ENCODE results near the gene GARNL3.

The GARNL3 gene

GRCh38 chr9:127405344-127406125, 141.0 kb downstream of the GARNL3 start:
- DNase-seq (ENCODE audit: low read depth): no peak

GRCh38 chr9:127406799-127407491, 142.4 kb downstream of the GARNL3 start:
- DNase-seq (ENCODE audit: low read depth): no peak

- DNase-seq (ENCODE audit: low read depth): no peak
These were observed 142.9 kb downstream of the GARNL3 start for GRCh38 chr9:127407492-127407843.

GRCh38 chr9:127411122-127411521, 146.5 kb downstream of the GARNL3 start:
- DNase-seq (ENCODE audit: low read depth): no peak

- DNase-seq (ENCODE audit: low read depth): no peak
These were observed 150.6 kb downstream of the GARNL3 start for GRCh38 chr9:127415141-127415540.

GRCh38 chr9:127415657-127416056, 151.1 kb downstream of the GARNL3 start:
- no peak for DNase-seq (ENCODE audit: low read depth)

- DNase-seq (ENCODE audit: low read depth): peak; percentile 24
These were observed 152.8 kb downstream of the GARNL3 start for GRCh38 chr9:127417131-127418036.

- DNase-seq (ENCODE audit: low read depth): no peak
These were observed 153.5 kb downstream of the GARNL3 start for GRCh38 chr9:127418037-127418471.

GRCh38 chr9:127419348-127419747, 154.8 kb downstream of the GARNL3 start:
- DNase-seq (ENCODE audit: low read depth): no peak

- DNase-seq (ENCODE audit: low read depth): no peak
These were observed 156.5 kb downstream of the GARNL3 start for GRCh38 chr9:127421057-127421456.

- DNase-seq (ENCODE audit: low read depth): no peak
These were observed 157.7 kb downstream of the GARNL3 start for GRCh38 chr9:127422133-127422782.

- DNase-seq (ENCODE audit: low read depth): no peak
These were observed 158.2 kb downstream of the GARNL3 start for GRCh38 chr9:127422787-127423186.

- DNase-seq (ENCODE audit: low read depth): no peak
These were observed 158.9 kb downstream of the GARNL3 start for GRCh38 chr9:127423476-127423933.

- peak; percentile 72 for DNase-seq (ENCODE audit: low read depth)
These were observed 159.5 kb downstream of the GARNL3 start, which contains the start of gene ZNF79 for GRCh38 chr9:127423934-127424675. Gene ZNF79 (plus strand): TSS chr9:127424382. CDS start chr9:127424788, 406 bp downstream.

- DNase-seq (ENCODE audit: low read depth): no peak
These were observed 160.1 kb downstream of the GARNL3 start for GRCh38 chr9:127424676-127424999.

GRCh38 chr9:127426756-127427155, 162.2 kb downstream of the GARNL3 start:
- DNase-seq (ENCODE audit: low read depth): no peak

- DNase-seq (ENCODE audit: low read depth): no peak
These were observed 163.8 kb downstream of the GARNL3 start for GRCh38 chr9:127428348-127428747.

- DNase-seq (ENCODE audit: low read depth): no peak
These were observed 165.8 kb downstream of the GARNL3 start for GRCh38 chr9:127430415-127430814.

- no peak for DNase-seq (ENCODE audit: low read depth)
These were observed 173.1 kb downstream of the GARNL3 start for GRCh38 chr9:127437497-127438264.

GRCh38 chr9:127438394-127438793, 173.8 kb downstream of the GARNL3 start:
- DNase-seq (ENCODE audit: low read depth): no peak

Measured in HS-5 (cell line).